Effector CD4-positive, alpha-beta T cell (primary cell): Measurements from ENCODE around the gene COG5.
A peak's percentile ranks its signal among the peaks of the same experiment; 100 is the strongest.
"Not testable (repeated sequence)": the region's sequence is repeated elsewhere in the genome, so short reads cannot be mapped to it uniquely, and the experiment has no call there.

Source experiments
- DNase-seq: peaks from one replicate; pipeline ENCODE4 v3.0.0-alpha.2; 2020

COG5 gene

DNA sequence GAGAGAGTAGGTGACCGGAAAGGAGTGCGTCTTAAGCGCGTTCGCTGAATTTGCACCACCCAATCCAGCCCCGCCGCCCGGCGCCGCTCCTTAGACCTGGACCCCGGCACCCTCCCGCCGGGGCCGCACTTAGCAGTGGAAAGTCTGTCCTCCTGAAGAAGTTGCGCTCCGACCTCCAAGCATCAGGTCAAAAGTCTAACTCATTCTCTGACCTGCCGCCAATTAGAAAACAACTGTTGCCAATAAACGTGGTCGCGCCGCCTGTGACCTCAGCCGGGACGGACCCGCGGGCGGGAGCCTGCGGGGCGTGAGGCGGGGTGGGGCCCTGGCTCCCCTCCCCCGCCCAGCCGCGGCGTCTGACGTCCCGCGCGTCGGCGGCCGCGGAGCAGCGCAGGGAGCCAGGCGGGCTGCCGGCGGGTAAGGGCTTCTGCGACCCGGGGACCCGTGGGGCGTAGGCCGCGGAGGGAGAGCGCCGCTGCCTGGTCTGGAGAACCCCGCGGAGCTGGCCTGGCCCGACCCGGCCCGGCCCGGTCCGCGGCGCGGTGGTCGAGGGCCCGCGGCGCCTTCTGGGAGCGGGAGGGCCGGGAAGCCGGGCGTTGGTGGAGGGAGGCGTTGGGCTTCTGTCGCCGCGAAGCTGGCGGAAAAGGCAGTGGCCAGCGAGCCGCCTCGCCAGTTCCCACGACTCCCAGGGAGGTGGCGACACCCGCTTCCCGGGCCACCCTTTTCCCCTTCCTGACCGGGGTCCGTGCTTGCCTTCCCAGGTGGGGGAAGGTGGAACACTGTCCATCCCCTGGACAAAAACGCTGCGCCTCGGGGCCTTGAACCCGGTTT, 16.4 kb upstream of the COG5 start, which contains the start of gene BCAP29:
Gene BCAP29, plus strand, starts transcription at position 362 of the 831 bp plus-strand sequence. CDS start 527 bp downstream, outside the sequence.
- DNase-seq, result peak; percentile 53

- DNase-seq, result no peak
Measured at GRCh38 chr7:107579554-107579884, 15.8 kb upstream of the COG5 start.

DNA sequence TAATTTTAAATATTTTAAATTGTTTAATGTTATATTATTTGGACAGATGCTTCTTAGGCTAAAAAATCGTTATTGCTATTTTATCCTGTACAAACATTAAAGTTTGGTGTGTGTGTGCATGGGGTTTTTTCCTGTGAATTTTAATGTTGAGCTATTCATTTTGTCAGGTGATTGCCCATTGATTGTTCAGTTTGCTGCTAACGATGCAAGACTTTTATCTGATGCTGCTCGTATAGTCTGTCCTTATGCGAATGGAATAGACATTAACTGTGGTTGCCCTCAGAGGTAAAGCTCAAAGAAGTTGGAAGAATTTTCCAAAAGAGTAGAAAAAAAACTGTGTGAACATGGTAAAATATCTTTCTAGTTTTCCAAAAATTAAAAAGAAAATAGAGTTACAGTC, 9.8 kb upstream of the COG5 start:
- DNase-seq, result no peak

GRCh38 chr7:107570298-107570697, 6.6 kb upstream of the COG5 start:
- no peak for DNase-seq

DNA sequence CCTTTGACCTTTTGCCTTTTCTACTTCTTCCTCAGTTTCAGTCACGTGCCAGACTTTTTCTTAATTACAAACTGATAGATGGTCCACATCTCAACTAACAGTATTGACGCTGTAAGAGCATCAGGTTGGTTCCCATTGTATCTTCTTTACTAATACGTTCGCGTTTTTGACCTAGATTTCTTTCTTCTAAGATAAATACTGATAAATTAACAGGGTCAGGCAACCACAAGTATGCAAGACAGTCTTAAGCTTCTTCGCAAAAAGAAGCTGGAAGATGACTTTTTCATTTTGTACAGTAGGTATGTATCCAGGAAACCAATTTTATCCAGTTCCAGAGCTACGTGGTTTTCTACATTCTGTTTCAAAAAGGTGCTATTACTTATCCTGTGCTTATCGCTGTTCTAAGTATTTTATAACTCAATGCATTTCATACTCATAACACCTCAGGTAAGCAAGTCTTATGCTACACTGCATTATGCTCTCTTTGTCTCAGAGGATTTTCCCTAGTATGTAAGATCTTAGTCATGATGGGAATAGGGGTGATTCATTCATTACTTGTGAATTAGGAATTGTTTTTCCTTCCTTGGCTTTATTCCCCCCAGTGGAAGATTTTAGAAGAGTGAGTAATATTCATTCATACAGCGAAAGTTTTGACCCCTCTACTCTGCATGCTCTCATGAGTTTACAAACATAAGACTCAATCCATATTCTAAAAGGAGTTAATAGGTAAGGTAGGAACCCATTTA, 1.0 kb upstream of the COG5 start:
- DNase-seq, result no peak

GRCh38 chr7:107563081-107563774, 492 bp downstream of the COG5 start:
- no peak for DNase-seq

DNA sequence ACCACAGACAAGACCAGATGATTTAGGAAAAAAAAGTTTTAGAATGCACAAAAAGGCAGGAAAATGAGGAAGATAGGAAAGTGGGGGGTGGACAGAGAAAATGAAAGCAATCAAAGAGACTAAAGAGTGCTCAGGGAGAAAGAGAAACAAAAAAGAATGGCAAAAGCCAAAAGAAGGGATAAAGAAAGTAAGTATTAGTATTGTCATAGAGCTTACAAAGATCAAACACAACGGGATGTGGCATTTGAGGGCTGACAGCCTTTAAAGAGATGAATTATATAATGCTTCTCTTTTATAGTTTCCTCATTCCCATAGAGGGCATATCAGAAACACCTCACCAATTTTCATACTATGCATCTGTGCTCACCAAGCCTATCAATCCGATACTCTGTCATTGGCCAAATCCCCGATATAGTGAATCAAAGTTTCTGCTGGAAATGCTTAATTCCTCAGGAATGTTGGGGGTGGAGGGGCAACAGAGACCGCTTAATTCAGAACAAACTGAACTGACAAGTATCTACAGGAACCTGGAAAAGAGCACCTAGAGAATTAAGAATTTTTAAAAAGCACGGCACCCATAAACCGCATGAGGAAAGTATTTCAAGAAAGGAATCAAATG, 2.7 kb downstream of the COG5 start:
- DNase-seq, result peak; percentile 46

DNA sequence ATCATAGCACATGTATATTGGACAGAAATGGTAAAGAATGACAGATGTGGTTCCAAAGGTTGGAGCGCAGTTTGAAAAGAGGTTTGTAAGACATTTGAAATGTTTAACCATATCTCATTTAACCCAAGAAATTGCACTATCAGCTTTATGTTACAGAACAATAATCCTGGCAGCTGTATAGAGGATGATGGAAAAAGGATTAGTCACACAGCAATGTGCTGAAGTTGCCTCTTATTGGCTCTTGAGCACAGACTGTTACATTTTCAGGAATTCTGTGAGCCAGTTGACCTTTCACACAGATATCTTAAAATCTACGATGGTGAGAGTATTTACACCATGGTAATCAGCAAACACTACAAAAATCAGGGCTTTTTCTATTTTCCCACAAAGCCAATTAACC, 3.9 kb downstream of the COG5 start:
- no peak for DNase-seq

- DNase-seq, result no peak
Measured at GRCh38 chr7:107555893-107556292, 7.8 kb downstream of the COG5 start.

GRCh38 chr7:107551936-107552335, 11.8 kb downstream of the COG5 start:
- DNase-seq, result no peak

DNA sequence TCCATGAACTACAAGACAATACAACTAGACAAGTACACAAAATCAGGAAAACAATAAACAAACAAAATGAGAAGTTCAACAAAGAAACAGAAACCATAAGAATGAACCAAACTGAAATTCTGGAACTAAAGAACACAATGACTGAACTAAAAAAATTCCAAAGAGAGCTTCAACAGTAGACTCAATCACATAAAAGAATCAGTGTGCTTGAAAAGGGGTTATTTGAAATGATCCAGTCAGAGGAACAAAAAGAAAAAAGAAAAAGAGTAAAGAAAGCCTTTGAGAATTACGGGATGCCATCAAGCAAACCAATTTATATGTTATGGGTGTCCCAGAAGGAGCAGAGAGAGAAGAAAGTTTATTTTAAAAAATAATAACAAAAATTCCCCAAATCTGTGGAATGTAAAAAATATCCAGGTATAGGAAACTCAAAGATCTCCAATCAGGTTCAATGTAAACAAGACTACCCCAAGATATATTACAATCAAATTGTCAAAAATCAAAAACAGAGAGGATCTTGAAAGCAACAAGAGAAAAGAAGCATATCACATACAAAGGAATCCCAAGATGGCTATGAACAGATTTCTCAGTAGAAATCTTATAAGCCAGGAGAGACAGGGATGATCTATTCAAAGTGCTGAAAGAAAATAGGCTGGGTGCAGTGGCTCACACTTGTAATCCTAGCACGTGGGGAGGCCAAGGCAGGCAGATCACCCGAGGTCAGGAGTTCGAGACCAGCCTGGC, 18.7 kb downstream of the COG5 start:
- DNase-seq, result no peak

DNA sequence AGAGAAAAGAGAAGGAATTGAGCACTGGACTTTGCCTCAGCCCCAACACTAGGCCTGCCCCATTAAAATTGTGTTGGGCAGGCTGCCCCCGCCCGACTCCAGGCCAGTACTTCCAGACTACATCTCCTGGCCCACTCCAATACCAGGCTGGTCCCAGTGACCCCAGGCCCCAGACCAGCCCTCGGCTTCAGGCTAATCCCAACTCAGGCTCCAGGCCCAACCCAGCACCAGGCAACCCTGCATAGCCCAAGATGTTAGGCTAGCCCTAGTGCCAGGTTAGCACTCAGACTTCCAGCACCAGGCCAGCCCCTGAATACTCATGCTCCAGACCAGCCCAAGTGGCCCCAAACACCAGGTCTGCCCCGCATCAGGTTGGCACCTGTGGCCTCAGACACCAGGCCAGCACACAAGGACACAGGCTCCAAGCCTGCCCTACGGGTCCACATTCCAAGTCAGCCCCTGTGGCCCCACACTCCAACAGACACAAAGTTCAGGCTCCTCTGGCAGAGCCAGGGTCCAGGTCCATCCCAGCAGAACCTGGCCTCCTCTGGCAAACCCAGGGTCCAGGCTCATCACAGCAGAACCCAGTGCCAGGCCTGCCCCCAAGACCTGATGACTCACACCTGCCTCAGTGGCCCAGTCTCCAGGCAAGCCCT, 20.3 kb downstream of the COG5 start:
- DNase-seq, result no peak

GRCh38 chr7:107538001-107538400, 25.7 kb downstream of the COG5 start:
- DNase-seq, result no peak

GRCh38 chr7:107537228-107537627, 26.5 kb downstream of the COG5 start:
- DNase-seq, result not testable (repeated sequence)

DNA sequence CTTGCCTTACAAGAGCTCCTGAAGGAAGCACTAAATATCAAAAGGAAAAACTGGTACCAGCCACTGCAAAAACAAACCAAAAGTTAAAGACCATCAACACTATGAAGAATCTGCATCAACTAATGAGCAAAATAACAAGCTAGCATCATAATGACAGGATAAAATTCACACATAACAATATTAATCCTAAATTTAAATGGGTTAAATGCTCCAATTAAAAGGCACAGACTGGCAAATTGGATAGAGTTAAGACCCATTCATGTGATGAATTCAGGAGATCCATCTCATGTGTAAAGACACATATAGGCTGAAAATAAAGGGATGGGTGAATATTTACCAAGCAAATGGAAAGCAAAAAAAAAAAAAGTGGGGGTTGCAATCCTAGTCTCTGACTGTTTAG, 29.6 kb downstream of the COG5 start:
- no peak for DNase-seq

GRCh38 chr7:107530751-107531150, 33.0 kb downstream of the COG5 start:
- no peak for DNase-seq

DNA sequence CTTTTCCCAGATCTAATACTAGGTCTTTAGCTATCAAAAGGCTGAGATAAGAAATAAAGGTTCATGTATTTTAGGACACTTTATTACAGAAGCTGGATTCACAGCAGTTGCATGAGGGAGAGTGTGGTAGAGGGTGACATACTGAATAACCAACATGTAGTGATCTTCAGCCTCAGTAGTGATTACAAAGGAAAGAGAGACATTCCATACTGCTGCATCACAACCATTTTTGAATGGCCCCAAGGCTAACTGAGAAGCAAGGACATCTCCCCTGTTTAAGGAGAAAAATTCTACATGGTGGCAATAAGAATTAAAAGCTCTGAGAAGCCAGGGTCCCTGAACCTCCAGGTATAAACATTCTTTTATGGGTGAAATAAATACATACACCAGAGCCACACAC, 35.3 kb downstream of the COG5 start:
- no peak for DNase-seq

GRCh38 chr7:107527196-107527595, 36.5 kb downstream of the COG5 start:
- no peak for DNase-seq

GRCh38 chr7:107526672-107527071, 37.0 kb downstream of the COG5 start:
- DNase-seq, result no peak

DNA sequence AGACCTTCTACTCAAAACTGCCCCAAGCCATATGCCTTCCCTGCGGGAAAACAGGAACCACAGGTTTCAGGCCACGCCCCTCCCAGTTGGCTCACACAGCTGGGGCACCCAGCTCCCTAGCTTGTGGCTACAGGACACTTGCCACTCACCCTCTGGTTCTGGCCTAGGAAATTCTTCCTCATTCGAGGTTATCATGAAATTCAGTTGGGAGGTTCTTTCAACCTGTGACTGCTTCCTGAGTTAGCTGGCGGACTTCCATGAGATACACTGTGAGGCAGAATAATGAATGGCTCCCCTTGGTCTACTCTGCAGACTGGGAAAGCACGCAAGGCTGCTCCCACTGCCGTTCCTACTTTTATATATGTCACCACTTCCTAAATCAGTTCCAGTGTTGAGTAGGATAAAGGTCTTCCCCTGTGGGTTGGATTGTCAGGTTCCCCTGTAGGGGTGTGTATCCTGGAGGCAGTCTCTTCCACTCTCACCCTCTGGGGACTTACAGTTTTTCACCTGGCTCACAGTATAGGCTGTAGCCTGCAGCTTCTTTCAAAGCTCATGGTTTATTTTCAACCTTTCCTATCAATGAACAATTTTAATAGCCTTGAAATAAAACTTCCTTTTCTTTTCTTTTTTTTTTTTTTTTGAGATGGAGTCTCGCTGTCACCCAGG, 56.9 kb downstream of the COG5 start:
- DNase-seq, result no peak

- no peak for DNase-seq
Measured at GRCh38 chr7:107505997-107506673, 57.6 kb downstream of the COG5 start.
